HepG2 (cell line): ENCODE results near the gene MORN5. TPM values are rescaled to one million over a fixed set of nuclear protein-coding genes. Genes with fewer than 3 reads are reported as not detected.

Experiments used
- CREB1 ChIP-seq, 2 experiments: fragments of 450-650 bp in 1 of 2; IDR thresholded peaks; 2 replicates each; pipeline ENCODE4 v1.6.1; 2016 to 2017; ENCODE audit warnings: control low read depth in 1 of 2, mild to moderate bottlenecking in 1 of 2, missing compliant biosample characterization in 1 of 2, missing genetic modification characterization in 1 of 2
- FOXJ3 ChIP-seq: sonication (generic); formaldehyde crosslinking; IDR thresholded peaks from 2 replicates; pipeline ENCODE4 v1.4.0; 2020; ENCODE audit warnings: missing genetic modification reagents, mild to moderate bottlenecking, borderline replicate concordance
- HOXA5 ChIP-seq: sonication (generic); formaldehyde crosslinking; IDR thresholded peaks from 2 replicates; pipeline ENCODE4 v1.4.0; 2020; ENCODE audit warnings: missing genetic modification reagents
- MYNN ChIP-seq: sonication (generic); formaldehyde crosslinking; IDR thresholded peaks from 2 replicates; pipeline ENCODE4 v1.4.0; 2020; ENCODE audit warnings: mild to moderate bottlenecking, low read depth, missing genetic modification reagents
- NFIC ChIP-seq: IDR thresholded peaks from 2 replicates; pipeline ENCODE4 v1.6.1; 2012; ENCODE audit warnings: mild to moderate bottlenecking, low read length, inconsistent platforms
- RBM39 ChIP-seq: fragments of 200-400 bp; formaldehyde crosslinking; IDR thresholded peaks from one replicate; pipeline ENCODE4 v1.6.1; 2018; ENCODE audit warnings: antibody characterized with exemption, mild to moderate bottlenecking, low read depth, low read length; ENCODE audit not compliant: poor library complexity, severe bottlenecking
- RFX1 ChIP-seq: fragments of 450-650 bp; IDR thresholded peaks from 2 replicates; pipeline ENCODE4 v1.6.1; 2017
- SMAD1 ChIP-seq: sonication (generic); formaldehyde crosslinking; IDR thresholded peaks from 2 replicates; pipeline ENCODE4 v1.4.0; 2020; ENCODE audit warnings: missing genetic modification reagents, low read depth, mild to moderate bottlenecking, borderline replicate concordance
- TBX3 ChIP-seq: fragments of 450-650 bp; IDR thresholded peaks from 2 replicates; pipeline ENCODE4 v1.6.1; 2017; ENCODE audit warnings: antibody characterized with exemption, mild to moderate bottlenecking, inconsistent platforms, borderline replicate concordance
- TCF7 ChIP-seq: sonication (generic); IDR thresholded peaks from 2 replicates; pipeline ENCODE4 v1.6.1; 2016; ENCODE audit warnings: antibody characterized with exemption, low read depth
- ZBTB42 ChIP-seq: sonication (generic); formaldehyde crosslinking; IDR thresholded peaks from 2 replicates; pipeline ENCODE4 v1.5.0; 2020; ENCODE audit warnings: mild to moderate bottlenecking, missing genetic modification reagents
- ZBTB8A ChIP-seq: sonication (generic); formaldehyde crosslinking; IDR thresholded peaks from 2 replicates; pipeline ENCODE4 v1.4.0; 2020; ENCODE audit warnings: mild to moderate bottlenecking, low read depth, missing genetic modification reagents, borderline replicate concordance
- ZNF720 ChIP-seq: sonication (generic); formaldehyde crosslinking; IDR thresholded peaks from 2 replicates; pipeline ENCODE4 v1.4.0; 2020; ENCODE audit warnings: missing genetic modification reagents
- ZNF781 ChIP-seq: sonication (generic); formaldehyde crosslinking; IDR thresholded peaks from 2 replicates; pipeline ENCODE4 v1.5.1; 2020; ENCODE audit warnings: borderline replicate concordance, mild to moderate bottlenecking, missing genetic modification reagents; ENCODE audit errors: not compliant biosample characterization
- ZNF841 ChIP-seq: sonication (generic); formaldehyde crosslinking; IDR thresholded peaks from 2 replicates; pipeline ENCODE4 v1.8.1; 2023; ENCODE audit warnings: missing genetic modification reagents, borderline replicate concordance
- polyA plus RNA-seq, 8 experiments: library from polyadenylated mRNA; depleted of rRNA in 3 of 8; stranded (reverse) in 7 of 8; unstranded in 1 of 8; fragments of >200 nt; fragmentation: Illumina TruSeq in 4 of 8; extraction: Trizol in 4 of 8; gene quantifications; 2 replicates each; pipeline versions ENCODE4 v1.2.1 to v1.2.3, GENCODE V29; 2011 to 2016; ENCODE audit warnings: low read depth in 4 of 8, missing spikeins in 1 of 8, mixed read lengths in 1 of 8; ENCODE audit not compliant: insufficient read depth in 1 of 8
- total RNA-seq, 5 experiments: library from RNA; depleted of rRNA; stranded (reverse); fragments of >200 nt; fragmentation: Illumina TruSeq; extraction: Trizol; gene quantifications; 2 replicates each; pipeline ENCODE4 v1.2.3, GENCODE V29; 2016; ENCODE audit warnings: low read depth in 1 of 5
- TF ChIP-seq, protein P1 (sequence below), 2 experiments: IDR thresholded peaks; 2 replicates each; pipeline ENCODE4 v1.6.1; 2011 to 2012; ENCODE audit warnings: low read length in 2 of 2, borderline replicate concordance in 1 of 2, low read depth in 1 of 2, mild to moderate bottlenecking in 1 of 2, moderate library complexity in 1 of 2
- TF ChIP-seq, protein P2 (sequence below): sonication (generic); formaldehyde crosslinking; conservative IDR thresholded peaks from 2 replicates; pipeline ENCODE4 v1.4.0; 2020; ENCODE audit warnings: missing genetic modification reagents
- TF ChIP-seq, protein P3 (sequence below): sonication (generic); formaldehyde crosslinking; IDR thresholded peaks from 2 replicates; pipeline ENCODE4 v1.8.1; 2023; ENCODE audit warnings: mild to moderate bottlenecking, moderate library complexity, missing genetic modification reagents
- TF ChIP-seq, protein P4 (sequence below): sonication (generic); formaldehyde crosslinking; IDR thresholded peaks from 2 replicates; pipeline ENCODE4 v1.5.1; 2020; ENCODE audit warnings: missing genetic modification reagents, mild to moderate bottlenecking, borderline replicate concordance
- TF ChIP-seq, protein P5 (sequence below): IDR thresholded peaks from 2 replicates; pipeline ENCODE4 v1.6.1; 2016; ENCODE audit warnings: missing genetic modification reagents, missing compliant biosample characterization

The MORN5 gene
- total and polyA plus RNA-seq, 2 of the 13 experiments (the other 11 are each of a cell fraction or from before 2014, with no cell fraction given) = not detected

DNA sequence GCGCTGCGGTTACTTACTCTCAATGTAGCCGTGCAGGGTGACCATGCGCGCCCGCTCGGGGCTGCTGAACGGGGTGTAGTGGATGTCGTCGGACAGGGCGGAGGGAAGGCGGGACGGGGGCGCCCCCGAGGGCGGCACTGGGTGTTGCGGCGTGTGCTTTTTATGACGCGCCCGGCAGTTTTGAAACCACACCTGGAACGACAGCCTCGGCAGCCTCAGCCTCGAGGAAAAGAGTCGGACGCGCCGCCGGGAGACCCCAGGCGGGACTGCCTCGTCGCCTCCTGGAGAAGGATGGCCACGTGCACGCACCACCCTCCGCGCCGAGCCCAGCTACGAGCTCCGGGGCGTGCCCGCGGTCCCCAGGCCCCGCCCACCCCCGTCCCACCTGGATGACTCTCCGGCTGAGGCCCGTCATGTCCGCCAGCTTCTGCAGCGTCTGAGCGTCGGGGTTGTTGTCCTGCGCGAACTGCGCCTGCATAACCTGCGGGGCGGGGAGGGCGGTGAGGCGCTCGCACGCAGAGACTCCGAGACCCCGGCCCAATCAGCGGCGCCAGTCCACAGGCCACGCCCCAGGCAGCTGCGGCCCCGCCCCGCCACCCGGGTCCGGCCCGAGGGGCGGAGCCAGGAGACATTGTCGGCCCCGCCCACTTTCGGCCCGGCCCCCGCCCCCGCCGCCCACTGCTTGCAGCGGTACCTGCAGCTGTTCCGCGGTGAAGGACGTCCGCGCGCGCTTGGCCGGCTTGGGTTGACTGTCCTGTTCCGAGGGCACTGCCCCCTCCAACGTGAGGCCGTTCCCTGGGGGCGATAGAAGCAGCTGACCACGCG lies 54.1 kb downstream of the MORN5 start (continued):
- TF ChIP-seq RBM39 (peak; percentile 71), SMAD1 (CRISPR knock-in tag) (no peak), ZBTB8A (CRISPR knock-in tag) (no peak), RFX1 (no peak), TCF7 (no peak), ZBTB42 (CRISPR knock-in tag) (0 out of 2 replicates have a peak, but pooled peaks have one; percentile 73), ZNF720 (CRISPR knock-in tag) (no peak), NFIC (no peak), ZNF841 (CRISPR knock-in tag) (peak; percentile 75; the same call in 1 of the 2 replicates), ZNF781 (no peak), FOXJ3 (no peak), MYNN (CRISPR knock-in tag) (no peak), TBX3 (no peak), HOXA5 (CRISPR knock-in tag) (no peak), CREB1 (IDR thresholded peaks at IDR 0.05) (no peak), CREB1 (CRISPR knock-in tag; IDR thresholded peaks at IDR 0.05) (no peak)
- TF ChIP-seq, protein P1, sequence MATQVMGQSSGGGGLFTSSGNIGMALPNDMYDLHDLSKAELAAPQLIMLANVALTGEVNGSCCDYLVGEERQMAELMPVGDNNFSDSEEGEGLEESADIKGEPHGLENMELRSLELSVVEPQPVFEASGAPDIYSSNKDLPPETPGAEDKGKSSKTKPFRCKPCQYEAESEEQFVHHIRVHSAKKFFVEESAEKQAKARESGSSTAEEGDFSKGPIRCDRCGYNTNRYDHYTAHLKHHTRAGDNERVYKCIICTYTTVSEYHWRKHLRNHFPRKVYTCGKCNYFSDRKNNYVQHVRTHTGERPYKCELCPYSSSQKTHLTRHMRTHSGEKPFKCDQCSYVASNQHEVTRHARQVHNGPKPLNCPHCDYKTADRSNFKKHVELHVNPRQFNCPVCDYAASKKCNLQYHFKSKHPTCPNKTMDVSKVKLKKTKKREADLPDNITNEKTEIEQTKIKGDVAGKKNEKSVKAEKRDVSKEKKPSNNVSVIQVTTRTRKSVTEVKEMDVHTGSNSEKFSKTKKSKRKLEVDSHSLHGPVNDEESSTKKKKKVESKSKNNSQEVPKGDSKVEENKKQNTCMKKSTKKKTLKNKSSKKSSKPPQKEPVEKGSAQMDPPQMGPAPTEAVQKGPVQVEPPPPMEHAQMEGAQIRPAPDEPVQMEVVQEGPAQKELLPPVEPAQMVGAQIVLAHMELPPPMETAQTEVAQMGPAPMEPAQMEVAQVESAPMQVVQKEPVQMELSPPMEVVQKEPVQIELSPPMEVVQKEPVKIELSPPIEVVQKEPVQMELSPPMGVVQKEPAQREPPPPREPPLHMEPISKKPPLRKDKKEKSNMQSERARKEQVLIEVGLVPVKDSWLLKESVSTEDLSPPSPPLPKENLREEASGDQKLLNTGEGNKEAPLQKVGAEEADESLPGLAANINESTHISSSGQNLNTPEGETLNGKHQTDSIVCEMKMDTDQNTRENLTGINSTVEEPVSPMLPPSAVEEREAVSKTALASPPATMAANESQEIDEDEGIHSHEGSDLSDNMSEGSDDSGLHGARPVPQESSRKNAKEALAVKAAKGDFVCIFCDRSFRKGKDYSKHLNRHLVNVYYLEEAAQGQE (IDR thresholded peaks at IDR 0.05; ENCODE audit: borderline replicate concordance in 1 of 2, low read depth in 1 of 2, low read length in 2 of 2) = no peak
- TF ChIP-seq, protein P2, sequence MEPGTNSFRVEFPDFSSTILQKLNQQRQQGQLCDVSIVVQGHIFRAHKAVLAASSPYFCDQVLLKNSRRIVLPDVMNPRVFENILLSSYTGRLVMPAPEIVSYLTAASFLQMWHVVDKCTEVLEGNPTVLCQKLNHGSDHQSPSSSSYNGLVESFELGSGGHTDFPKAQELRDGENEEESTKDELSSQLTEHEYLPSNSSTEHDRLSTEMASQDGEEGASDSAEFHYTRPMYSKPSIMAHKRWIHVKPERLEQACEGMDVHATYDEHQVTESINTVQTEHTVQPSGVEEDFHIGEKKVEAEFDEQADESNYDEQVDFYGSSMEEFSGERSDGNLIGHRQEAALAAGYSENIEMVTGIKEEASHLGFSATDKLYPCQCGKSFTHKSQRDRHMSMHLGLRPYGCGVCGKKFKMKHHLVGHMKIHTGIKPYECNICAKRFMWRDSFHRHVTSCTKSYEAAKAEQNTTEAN (CRISPR knock-in tag) = peak; percentile 83
- TF ChIP-seq, protein P3, sequence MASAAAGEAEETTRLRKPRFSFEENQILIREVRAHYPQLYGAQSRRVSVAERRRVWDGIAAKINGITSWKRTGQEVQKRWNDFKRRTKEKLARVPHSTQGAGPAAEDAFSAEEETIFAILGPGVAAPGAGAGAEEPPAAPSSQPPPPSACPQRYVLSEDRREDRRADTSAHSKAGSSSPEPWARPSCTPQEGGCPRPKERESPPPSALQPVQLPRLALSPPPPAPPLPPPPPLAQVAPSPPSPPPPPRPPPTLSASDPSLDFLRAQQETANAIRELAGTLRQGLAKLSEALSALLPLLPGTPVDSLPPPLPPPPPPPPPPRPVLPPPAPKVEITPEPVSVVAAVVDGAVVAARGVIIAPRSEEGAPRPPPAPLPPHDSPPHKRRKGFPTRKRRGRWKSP (CRISPR knock-in tag) = peak; percentile 48; the same call in 1 of the 2 replicates
- TF ChIP-seq, protein P4, sequence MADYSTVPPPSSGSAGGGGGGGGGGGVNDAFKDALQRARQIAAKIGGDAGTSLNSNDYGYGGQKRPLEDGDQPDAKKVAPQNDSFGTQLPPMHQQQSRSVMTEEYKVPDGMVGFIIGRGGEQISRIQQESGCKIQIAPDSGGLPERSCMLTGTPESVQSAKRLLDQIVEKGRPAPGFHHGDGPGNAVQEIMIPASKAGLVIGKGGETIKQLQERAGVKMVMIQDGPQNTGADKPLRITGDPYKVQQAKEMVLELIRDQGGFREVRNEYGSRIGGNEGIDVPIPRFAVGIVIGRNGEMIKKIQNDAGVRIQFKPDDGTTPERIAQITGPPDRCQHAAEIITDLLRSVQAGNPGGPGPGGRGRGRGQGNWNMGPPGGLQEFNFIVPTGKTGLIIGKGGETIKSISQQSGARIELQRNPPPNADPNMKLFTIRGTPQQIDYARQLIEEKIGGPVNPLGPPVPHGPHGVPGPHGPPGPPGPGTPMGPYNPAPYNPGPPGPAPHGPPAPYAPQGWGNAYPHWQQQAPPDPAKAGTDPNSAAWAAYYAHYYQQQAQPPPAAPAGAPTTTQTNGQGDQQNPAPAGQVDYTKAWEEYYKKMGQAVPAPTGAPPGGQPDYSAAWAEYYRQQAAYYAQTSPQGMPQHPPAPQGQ = no peak
- TF ChIP-seq, protein P5, sequence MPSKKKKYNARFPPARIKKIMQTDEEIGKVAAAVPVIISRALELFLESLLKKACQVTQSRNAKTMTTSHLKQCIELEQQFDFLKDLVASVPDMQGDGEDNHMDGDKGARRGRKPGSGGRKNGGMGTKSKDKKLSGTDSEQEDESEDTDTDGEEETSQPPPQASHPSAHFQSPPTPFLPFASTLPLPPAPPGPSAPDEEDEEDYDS (CRISPR knock-in tag) = peak; percentile 70
